ENCODE data around the gene ENPP1. TPM values are rescaled to one million over a fixed set of nuclear protein-coding genes. Genes with fewer than 3 reads are reported as not detected.

ENPP1 gene
- total and polyA plus RNA-seq, 2 donors (not counting 1 experiment from before 2014, with no cell fraction given) = 0.13 to 0.42 TPM

DNA sequence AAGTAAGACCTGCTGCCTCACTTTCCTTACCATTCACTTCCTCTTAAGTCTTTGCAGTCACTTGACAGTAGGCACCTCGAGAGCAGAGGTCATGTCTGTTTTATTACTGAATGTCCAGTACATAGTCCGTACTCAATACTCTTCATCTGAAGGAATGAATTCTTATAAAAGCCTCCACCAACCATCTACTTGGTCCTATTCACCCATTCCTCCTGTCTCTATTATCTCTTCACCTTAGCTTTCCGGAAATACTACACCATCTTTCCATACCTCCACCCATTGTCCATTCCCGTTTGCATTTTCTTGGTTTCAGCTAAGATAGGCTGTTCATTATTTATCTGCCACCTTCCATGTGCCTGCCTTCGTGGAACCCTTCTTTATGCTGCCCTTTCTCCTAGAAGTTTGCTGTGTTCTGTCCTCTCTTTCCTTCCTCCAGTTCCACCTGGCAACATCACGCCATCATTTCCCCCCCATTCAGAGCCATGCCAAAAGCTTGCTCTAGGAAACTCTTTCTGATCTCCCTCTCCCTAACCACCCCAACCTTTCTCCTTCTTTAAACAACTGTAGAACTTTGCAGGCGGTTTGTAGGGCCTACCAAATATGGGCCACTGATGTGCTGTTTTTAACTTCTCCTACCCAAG, 38.3 kb downstream of the ENPP1 start:
- no peak overlapping the region for H3K27ac Mint-ChIP-seq
- H3K4me2 ChIP-seq (replicated peaks; ENCODE audit: low read depth, low read length, poor library complexity, severe bottlenecking) = no peak overlapping the region
- no peaks in the 10 kb centered on the region for H4K20me1 ChIP-seq (ENCODE audit: control insufficient read depth, insufficient read depth, low read length, poor library complexity, severe bottlenecking)
- no peak overlapping the region for H3K9ac ChIP-seq (ENCODE audit: low read length)
- ATAC-seq (ENCODE audit: low read depth) (no peak), DNase-seq (no peak)
- no peaks in the 10 kb centered on the region for H3K4me1 Mint-ChIP-seq
- H3K9me3 Mint-ChIP-seq (ENCODE audit: insufficient read depth) = no peaks in the 10 kb centered on the region
- intact Hi-C loops (cut with micrococcal nuclease) = no loop called here
- ChIA-PET CTCF (no interaction called here), POLR2A (no interaction called here)
- no peaks in the 10 kb centered on the region for H3K4me1 ChIP-seq (ENCODE audit: control insufficient read depth in 2 of 2, insufficient read depth in 2 of 2, low read length in 2 of 2)
- TF ChIP-seq, protein P1, sequence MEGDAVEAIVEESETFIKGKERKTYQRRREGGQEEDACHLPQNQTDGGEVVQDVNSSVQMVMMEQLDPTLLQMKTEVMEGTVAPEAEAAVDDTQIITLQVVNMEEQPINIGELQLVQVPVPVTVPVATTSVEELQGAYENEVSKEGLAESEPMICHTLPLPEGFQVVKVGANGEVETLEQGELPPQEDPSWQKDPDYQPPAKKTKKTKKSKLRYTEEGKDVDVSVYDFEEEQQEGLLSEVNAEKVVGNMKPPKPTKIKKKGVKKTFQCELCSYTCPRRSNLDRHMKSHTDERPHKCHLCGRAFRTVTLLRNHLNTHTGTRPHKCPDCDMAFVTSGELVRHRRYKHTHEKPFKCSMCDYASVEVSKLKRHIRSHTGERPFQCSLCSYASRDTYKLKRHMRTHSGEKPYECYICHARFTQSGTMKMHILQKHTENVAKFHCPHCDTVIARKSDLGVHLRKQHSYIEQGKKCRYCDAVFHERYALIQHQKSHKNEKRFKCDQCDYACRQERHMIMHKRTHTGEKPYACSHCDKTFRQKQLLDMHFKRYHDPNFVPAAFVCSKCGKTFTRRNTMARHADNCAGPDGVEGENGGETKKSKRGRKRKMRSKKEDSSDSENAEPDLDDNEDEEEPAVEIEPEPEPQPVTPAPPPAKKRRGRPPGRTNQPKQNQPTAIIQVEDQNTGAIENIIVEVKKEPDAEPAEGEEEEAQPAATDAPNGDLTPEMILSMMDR (IDR thresholded peaks at IDR 0.05) = no peak
- TF ChIP-seq EZH2 (IDR thresholded peaks at IDR 0.05; ENCODE audit: borderline replicate concordance, insufficient read depth, low read depth, low read length, poor library complexity, severe bottlenecking) = no peak
- H3K4me3 ChIP-seq (ENCODE audit: control extremely low read depth in 1 of 5, extremely low read depth in 1 of 5, insufficient read depth in 1 of 5, low read depth in 2 of 5, low read length in 4 of 5) = no peak overlapping the region
- H3K36me3 ChIP-seq (replicated peaks in 1 of 2; ENCODE audit: control extremely low read depth in 1 of 2, control insufficient read depth in 1 of 2, extremely low read depth in 1 of 2, insufficient read depth in 2 of 2, low read length in 1 of 2) = no peaks in the 10 kb centered on the region
- no peaks in the 10 kb centered on the region for H3K9me3 ChIP-seq (ENCODE audit: control extremely low read depth in 1 of 3, control insufficient read depth in 2 of 3, insufficient read depth in 1 of 3, low read length in 2 of 3)
- no peak overlapping the region for H3K4me3 Mint-ChIP-seq
- H3K27ac ChIP-seq (ENCODE audit: low read length in 2 of 2) = no peak overlapping the region
- H2AFZ ChIP-seq (ENCODE audit: insufficient read depth, low read depth, low read length, poor library complexity, severe bottlenecking) = no peak overlapping the region
- H3K27me3 ChIP-seq (replicated peaks in 1 of 4; ENCODE audit: control extremely low read depth in 1 of 4, control insufficient read depth in 3 of 4, insufficient read depth in 4 of 4, low read length in 3 of 4) = peaks cover 0 to 4% (median 0%) of the 10 kb centered on the region in 4 experiments
- 84% methylated on average over 5 of the region's 7 CpGs for WGBS (ENCODE audit: insufficient coverage)
- H3K27me3 Mint-ChIP-seq = peaks cover 23% of the 10 kb centered on the region
- no peaks in the 10 kb centered on the region for H3K79me2 ChIP-seq (ENCODE audit: control insufficient read depth, insufficient read depth, low read length)

DNA sequence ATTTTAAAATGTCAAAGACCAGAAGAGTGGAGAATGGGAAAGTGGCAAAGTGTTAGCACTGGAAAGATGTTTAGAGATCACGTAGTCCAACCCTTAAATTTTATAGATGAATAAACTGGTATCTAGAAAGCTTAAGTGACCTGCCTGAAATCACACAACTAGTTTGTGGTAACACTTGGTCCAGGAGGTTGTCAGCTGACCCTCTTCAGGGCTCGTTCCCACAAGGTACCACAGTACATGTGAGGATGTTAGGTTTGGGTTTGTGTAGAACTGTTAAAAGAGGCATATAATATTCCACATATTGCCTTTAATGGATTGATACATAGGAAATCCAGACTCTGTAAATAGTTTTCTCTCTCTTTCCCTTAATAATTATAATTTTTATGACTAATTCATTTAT, 39.1 kb downstream of the ENPP1 start:
- Mint-ChIP-seq H3K4me3 (no peak overlapping the region), H3K9me3 (ENCODE audit: insufficient read depth) (no peaks in the 10 kb centered on the region), H3K27ac (no peak overlapping the region), H3K4me1 (no peaks in the 10 kb centered on the region), H3K27me3 (peaks cover 23% of the 10 kb centered on the region)
- Histone ChIP-seq H4K20me1 (ENCODE audit: control insufficient read depth, insufficient read depth, low read length, poor library complexity, severe bottlenecking) (no peaks in the 10 kb centered on the region), H2AFZ (ENCODE audit: insufficient read depth, low read depth, low read length, poor library complexity, severe bottlenecking) (no peak overlapping the region), H3K36me3 (replicated peaks in 1 of 2; ENCODE audit: control extremely low read depth in 1 of 2, control insufficient read depth in 1 of 2, extremely low read depth in 1 of 2, insufficient read depth in 2 of 2, low read length in 1 of 2) (no peaks in the 10 kb centered on the region), H3K9ac (ENCODE audit: low read length) (no peak overlapping the region), H3K27me3 (replicated peaks in 1 of 4; ENCODE audit: control extremely low read depth in 1 of 4, control insufficient read depth in 3 of 4, insufficient read depth in 4 of 4, low read length in 3 of 4) (peaks cover 0 to 4% (median 0%) of the 10 kb centered on the region in 4 experiments), H3K4me2 (replicated peaks; ENCODE audit: low read depth, low read length, poor library complexity, severe bottlenecking) (no peak overlapping the region), H3K4me3 (ENCODE audit: control extremely low read depth in 1 of 5, extremely low read depth in 1 of 5, insufficient read depth in 1 of 5, low read depth in 2 of 5, low read length in 4 of 5) (no peak overlapping the region), H3K79me2 (ENCODE audit: control insufficient read depth, insufficient read depth, low read length) (no peaks in the 10 kb centered on the region), H3K27ac (ENCODE audit: low read length in 2 of 2) (no peak overlapping the region), H3K4me1 (ENCODE audit: control insufficient read depth in 2 of 2, insufficient read depth in 2 of 2, low read length in 2 of 2) (no peaks in the 10 kb centered on the region), H3K9me3 (ENCODE audit: control extremely low read depth in 1 of 3, control insufficient read depth in 2 of 3, insufficient read depth in 1 of 3, low read length in 2 of 3) (no peaks in the 10 kb centered on the region)
- ChIA-PET POLR2A (no interaction called here), CTCF (no interaction called here)
- intact Hi-C loops (cut with micrococcal nuclease) = no loop called here
- ATAC-seq (ENCODE audit: low read depth) = no peak
- no peak for DNase-seq
- no CpG with 5 or more reads among the region's 2 CpGs for WGBS (ENCODE audit: insufficient coverage)
- TF ChIP-seq, protein P1 (IDR thresholded peaks at IDR 0.05) = no peak
- TF ChIP-seq EZH2 (IDR thresholded peaks at IDR 0.05; ENCODE audit: borderline replicate concordance, insufficient read depth, low read depth, low read length, poor library complexity, severe bottlenecking) = no peak
